ENCODE measurements around the gene ADCY1.

GRCh38 chr7:45574416-45574668, 174 bp downstream of the ADCY1 start:
- no peak for TF ChIP-seq CTCF (IDR thresholded peaks at IDR 0.05)
- TF ChIP-seq POLR2A (IDR thresholded peaks at IDR 0.05) = no peak
- TF ChIP-seq EP300 (IDR thresholded peaks at IDR 0.05) = no peak
